HG03196 (cell line): ENCODE results near the gene SEMA5A.

Experiments used
- ATAC-seq: cut with Tn5 transposase; IDR thresholded peaks from one replicate; pipeline ENCODE4 v1.9.1; 2021; ENCODE audit not compliant: unreplicated experiment

Gene SEMA5A

DNA sequence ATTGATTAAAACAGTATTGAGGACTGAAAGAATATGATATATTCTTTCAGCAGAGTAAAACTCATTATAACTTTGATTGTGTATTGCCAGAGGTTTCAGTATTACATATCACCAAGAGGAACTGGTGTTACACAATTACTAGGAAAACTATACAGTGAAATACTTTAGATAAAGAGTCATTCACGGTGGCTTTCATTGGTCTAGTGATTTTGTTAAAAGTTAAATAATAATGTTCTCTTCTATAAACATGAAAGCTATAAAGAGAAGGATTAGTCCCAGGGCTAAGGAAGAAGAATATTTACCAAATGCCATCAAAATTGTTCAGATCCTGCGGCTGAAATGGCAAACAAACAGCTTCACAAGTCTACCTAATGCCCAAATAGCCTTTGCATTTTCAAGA is 306.2 kb downstream of the SEMA5A start:
- ATAC-seq: no peak

DNA sequence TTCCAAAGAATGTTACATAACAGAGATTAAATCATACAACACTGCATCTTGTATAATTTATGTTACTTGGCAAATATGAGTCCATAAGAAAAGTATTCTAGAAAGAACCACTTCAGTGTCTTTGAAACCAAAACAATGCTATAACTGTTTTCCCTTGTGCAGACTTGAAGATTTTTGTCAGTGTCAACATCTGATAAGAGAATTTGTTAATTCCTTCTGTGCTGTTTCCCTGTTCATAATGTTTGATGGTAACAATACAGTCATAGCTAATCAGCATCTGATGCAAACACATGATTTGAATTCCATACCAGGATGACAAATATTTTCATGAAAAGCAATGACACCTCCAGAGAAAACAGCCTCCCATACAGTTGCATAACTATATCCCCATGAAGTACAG is 306.8 kb downstream of the SEMA5A start:
- no peak for ATAC-seq

DNA sequence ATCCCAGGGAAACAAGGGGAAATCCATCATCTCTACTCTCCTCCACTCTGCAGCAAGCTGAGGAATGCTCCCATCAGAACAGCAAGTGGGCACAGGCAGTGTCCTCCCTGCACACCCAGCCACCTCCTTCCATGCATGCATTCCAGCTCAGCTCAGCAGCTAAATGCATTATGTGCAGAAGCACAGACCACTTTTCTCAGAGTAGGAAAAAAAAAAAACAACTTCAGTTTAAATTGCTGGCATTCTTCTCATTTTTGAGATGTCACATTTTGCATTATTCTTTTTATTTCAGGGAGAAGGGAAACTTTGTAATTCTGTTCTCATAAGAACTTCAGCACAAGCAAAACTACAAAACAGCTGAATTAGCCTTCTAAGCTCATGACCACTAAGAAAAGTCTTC is 312.2 kb downstream of the SEMA5A start:
- no peak for ATAC-seq

DNA sequence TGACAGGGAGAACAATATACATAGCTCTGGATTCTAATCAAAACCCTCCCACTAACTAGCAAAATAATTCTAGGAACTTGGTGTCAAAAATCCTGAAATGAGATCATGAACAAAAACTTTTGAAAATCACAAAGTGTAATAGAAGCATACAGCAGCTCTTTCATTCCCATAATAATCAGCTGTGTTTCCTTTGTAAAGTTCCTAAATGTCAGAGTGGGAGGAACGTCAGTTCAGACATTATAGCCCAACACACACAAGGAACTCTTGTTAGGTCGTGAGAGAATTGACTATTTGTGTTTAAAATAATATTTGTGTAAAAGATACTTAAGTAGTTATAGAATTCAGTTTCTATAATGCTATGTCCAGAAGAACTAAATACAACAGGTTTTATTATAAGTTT is 312.8 kb downstream of the SEMA5A start:
- ATAC-seq: no peak

DNA sequence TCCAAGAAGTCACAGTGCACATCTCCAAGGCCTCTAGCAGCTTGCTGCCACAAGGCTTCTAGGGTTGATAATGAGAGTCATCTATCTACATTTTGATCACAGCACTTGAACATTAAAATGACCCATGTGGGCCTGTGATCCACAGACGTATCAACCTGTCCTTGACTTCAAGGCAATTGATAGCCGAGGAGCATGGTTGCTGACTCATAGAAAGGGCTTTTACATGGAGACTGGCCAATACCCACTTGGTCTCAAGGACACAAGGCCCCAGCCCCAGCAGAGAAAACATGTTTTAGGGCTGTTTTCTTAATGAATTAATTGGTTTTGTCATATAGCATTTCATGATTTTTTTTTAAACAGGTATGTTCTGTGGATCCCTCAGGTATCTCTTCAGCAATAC is 314.0 kb downstream of the SEMA5A start:
- no peak for ATAC-seq

DNA sequence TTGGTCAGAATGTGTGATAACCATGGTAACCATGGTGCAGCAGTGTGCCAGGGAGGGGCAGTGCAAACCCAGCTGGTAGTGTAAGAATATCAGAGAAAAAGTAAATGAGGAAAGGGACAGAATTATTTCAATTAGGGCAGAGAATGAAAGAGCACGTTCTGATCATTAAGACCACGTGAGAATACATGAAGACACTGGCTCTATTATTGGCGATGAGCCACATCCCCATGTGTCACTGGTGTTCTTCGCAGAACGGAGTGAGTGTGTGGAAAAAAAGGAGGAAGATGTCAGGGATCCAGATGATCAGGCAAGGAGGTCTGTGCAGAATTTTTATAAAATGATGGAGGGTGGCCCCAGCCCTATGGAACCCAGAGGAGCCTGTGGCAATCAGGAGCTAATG is 315.5 kb downstream of the SEMA5A start:
- ATAC-seq: no peak

DNA sequence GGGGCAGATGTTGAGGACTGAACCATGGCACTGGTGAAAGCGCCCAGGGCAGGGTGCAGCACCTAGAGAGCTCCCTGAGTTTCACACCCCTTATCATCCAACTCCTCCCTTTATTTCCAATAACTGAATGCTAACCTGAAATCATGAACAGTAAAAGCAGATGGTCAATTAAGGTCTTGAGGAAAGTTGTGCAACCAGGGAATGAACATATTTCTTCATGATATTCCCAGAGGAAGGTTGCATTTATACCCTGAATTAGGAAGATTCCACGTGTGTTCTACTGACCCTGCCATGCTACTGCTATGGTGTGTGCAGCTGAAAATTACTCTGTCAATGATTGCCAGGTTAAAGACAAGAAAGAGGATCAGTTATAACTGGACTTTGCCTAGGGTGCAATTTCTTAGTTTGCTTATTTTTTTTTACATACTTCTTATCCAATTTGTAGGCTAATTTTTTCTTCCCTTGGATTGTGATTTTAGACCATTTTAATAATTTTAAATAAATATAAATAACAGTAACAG is 319.8 kb downstream of the SEMA5A start:
- ATAC-seq: no peak

DNA sequence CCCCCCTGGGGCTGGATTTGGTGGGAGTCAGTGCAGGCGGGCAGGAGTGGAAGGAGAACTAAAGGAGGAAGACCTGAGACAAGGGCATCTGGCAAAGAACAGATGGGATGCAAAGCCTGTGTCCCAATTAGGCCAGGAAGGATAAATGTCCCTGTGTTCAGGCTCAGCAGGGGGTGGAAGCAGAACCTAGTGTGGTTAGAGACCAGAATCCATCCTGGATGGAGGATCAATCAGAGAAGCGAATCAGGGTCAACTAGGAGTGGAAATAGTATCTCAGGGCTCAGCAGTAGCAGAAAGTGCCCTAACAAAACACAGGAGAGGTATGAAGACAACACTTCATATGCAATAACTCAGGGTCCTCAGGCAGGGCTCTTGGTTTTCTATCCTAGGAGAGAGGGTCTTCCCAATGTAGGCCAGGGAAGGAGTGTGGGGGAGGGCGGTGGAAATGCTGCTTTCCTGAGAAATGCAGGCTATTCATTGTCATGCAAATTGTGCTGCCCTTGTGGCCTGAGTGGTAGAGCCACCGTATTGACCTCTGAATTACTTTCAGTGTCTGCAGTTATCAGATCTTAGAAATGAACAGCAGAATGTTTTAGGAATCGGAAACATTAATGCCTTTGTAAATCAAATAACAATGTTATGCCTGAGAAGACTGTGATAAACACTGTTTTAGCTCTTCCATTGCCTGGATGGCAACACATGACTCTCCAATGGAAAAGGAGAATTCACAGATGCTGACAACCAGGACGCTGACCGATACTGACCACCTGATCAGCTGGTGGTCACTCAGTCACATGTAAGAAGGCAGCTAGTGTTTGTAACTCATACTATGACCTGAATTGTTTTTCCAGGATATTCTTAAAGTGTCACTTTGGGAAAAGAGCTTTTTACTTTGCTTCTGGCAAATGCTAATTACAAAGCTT is 323.6 kb downstream of the SEMA5A start:
- ATAC-seq: no peak

DNA sequence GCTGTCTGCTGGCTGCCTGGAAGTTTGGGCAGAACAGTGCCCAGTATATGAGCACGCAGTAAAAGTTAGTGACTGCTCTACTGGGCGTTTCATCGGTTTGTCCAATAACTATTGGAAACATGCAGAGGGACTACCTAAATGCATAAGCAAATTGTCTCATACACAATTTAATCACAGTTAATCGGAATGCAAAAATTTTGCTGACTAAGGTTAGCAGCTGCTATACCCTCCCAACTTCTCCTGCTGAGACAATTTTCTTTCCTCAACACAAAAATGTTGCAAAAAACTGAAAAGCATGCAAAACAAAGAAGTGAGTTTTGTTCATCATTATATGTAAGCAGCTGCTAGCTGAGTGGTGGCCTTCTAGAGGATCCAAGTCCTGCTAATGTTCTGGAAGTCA is 327.5 kb downstream of the SEMA5A start:
- no peak for ATAC-seq

DNA sequence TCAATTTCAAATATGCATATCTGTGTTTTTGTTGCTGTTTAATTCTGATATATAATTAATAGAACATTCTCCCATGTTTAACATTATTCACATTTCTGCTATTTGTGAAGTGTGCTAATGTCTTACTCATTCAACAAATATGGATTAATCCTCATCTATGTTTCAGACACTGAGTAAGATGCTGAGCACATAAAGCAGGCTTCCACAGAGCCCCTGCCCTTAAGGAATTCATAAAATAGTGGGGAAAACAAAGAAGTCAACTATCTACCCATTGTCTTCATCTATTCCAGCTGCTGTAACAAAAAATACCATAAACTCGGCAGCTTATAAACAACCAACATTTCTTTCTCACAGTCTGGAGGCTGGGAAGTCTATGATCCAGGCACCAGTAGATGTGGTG is 333.3 kb downstream of the SEMA5A start:
- no peak for ATAC-seq

DNA sequence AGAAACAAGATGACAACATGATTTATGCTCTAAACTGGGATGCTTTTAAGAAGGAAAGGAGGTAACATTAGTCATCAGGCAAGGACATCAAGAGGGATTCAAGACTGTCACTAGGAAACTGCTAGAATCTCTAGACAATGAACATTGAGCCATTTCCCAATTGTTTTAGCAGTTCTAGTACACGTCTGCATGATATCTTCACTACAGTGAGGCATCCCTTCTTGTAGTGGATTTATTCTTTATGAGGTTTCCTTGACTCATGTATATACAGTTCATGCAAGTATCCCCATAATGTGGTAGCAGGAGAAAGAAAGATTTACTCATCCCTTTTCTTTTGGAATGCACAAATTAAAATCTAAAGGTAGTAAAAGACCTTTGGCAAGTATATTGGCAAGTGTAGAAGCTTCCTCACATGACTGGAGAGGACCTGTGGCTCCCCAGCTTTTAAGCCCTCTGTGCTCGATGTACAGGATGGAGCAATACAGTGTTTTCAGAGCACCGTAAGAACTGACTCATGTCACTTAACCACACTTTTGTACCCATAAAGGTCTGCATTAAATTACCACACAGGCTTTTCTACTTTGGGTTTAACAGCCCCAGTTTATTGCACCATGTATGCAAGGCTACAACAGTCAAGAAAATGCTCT is 335.9 kb downstream of the SEMA5A start:
- no peak for ATAC-seq

DNA sequence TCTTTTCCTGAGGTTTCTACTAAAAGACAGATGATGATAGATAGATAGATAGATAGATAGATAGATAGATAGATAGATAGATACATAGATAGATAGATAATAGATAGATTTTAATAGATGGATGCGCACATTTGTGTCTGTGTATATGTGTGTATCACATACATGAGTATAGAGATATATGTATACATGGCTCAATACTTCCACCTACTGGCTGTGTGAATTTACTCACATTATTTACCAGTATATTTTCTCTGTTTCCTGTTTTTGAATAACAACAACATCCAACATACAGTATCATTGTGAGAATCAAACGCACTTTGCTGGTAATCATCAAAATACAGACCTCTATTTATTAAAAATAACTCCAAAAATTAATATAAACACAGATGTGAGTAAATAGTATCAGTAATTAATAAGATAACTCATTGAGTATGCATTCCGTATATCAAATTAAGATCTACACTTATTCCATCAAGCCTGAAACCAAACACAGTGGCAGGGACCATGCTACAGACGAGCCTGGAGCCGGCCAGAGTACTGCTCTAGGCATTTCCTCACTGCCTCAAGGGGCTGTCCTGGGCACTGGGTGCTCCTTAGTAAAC is 338.0 kb downstream of the SEMA5A start:
- ATAC-seq: no peak

DNA sequence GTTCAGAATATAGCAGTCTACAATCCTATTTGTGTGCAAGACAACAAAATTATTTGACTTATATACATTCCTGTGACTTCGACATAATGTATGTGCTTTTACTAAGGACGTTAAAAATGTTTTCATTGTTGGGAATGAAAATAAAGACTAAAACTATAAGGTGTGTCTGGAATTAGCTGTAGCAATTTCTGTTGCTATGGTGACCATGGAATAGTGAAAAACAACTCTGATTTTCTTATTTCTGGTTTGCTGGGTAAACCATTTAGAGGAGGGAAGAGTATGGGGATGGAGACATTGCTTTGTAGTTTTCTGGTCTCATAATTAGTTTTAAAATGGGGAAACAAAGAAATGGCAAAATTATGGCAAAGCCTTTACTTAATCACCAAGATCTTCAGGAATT is 343.2 kb downstream of the SEMA5A start:
- ATAC-seq: no peak

DNA sequence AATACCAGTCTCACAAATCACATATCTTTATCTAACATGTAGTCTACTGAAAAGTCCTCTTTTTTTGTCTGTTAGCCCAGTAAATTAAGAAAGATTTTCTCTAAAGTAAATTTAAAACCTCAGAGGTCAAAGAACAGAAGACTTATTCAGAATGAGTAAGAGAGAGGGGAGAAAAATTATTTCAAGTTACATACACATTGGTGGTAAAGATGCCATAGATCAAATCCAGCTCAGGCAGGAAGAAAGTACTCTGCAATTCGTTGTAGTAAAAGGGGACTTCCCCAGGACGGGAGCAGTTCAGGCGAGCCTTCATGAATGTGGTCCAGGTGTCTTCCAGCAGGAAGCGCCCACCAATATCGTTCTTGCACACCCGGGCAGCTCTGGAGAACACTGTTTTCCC is 344.1 kb downstream of the SEMA5A start:
- no peak for ATAC-seq

DNA sequence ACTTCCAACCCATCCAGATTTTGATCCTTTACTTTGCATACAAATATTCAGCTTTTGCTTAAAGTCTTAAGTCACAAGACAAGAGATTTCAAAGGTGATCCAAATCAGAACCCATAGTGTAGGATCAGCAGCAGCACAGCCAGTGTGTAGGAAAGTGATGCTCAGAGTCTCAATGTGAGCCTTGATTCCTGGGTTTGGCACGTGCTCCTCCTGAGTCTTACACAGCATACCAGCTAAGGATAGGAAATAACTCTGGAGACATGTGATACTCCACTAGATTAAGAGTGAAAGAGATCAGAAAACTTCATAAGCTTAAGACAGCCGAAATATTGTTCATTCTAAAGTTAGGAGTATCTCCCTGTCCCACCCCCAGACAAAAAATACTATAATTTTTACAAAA is 344.9 kb downstream of the SEMA5A start:
- ATAC-seq: no peak

DNA sequence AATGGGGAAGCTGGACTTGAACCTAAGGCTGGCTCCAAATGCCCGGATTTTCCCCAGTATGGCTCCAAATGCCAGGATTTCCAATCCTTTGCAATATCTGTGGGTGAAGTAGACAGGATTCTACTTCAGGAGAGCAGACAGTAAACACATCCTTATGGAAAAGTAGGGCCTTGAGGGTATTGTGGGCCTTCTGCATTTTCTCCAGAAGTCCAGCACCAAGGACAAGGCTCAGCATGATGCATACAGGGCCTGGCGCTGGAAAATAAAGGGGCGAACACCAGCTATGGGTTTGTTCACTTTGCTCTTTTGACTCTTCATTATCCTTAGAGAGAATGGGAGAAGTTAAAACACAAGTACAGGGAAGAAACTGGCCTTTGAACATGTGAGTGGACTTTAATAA is 347.5 kb downstream of the SEMA5A start:
- ATAC-seq: no peak

DNA sequence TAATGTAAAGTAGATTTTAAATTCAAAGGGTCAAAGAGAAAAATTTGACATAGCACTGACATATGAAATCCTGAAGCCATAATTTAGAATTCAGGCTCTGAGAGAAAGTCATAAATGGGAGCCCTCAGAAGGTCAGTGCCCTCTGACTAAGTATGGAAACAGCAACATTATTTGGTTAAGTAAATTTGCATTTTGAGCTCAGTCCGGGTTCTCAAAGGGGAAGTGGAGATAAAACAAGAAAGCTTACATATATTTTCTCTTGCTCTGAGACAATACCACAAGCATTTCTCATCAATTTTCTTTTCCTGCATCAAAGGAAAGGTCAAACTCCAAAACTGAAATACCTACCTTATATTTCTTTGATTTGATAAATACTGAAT is 348.0 kb downstream of the SEMA5A start:
- peak; percentile 74 for ATAC-seq

DNA sequence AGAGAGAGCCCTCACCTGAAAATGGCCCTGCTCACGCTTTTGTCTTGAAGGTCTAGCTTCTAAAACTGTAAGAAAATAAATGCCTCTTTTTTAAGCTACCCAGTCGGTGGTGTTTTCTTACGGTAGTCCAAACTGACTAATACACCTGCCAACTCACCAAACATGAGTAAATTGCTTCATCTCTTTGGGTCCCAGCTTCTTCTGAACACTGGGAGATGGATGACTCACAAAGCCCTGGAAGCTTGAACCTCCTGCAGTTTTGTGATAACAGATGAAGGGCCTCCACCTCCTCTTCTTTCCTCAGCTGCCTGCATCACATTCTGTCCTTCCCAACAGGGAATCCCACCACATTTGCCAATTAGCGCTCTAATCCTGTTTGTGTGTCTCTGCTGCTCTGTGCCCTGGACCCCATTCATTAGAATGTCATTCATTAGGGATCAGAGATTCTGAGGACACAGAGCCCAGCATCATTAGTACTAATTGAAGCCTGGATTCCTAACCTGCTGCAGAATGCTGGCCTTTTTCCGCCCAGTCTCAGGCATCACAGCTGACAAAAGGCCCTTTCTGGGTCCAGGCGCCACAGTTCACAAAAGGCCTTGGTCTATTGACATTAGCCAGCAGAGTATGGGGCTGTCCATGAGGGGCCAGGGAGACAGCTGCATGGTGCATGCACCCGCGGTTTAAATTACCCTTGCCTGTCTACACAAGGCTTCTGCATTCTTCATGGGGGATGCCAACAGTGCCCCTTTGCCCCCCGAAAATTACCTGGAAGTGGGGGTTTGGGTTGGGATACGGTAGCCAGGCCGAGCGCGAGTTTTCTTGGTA is 349.3 kb downstream of the SEMA5A start:
- ATAC-seq: no peak

DNA sequence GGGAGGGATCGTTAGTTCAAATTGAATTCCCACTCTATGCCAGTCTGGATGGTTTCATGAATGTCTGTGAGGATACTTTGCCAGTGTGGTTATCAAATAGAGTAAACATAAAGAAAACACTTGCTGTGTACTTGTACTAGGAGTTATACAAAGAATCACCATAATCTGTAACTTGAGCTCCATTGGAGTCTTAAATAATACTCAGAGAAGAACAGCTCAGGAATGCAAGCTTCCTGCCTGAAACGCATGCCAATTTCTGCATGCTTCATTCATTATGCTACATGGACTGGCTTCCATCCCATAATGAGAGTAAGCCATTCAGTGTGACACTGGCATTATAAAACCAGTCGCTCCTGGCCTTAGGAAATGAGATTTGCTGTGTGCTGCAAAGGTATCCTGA is 351.4 kb downstream of the SEMA5A start:
- ATAC-seq: no peak

DNA sequence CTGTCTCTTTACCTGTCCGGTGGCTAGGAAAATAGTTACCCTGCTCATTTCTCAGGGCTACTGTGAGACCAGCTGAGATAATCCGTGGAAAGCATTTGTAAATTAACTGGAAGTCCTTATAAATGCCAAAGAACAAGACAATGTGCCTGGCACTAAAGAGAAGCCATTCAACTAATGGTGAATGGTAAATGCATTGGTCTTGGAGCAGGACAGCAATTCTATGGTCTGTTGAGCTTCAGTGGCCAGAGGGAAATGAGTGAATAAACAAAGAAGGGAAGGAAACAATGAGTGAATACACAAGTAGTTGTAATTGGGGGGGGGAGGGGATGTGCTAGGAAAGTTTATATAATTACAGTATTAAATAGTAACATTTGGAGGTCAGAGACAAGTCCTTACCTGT is 353.6 kb downstream of the SEMA5A start:
- ATAC-seq: no peak

DNA sequence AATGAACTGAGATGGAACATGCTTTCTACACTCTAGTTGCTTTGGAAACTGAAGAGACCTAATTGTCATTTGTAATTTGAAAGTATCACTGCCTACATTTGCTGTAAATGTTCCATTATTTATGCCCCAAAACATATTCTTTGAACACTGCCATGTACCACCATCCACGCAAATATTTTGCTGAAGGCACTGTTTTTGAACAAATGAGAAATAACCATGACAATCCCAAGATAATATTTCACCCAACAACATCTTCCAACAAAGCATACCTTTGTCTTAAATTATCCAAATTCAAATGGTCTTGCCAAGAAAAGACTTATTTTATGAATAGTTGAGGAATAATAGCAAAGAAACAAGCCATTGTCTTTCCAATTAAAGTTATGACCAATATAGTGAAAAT is 356.2 kb downstream of the SEMA5A start:
- no peak for ATAC-seq
